ENCODE measurements around the gene ASB5.

ASB5 gene, protein sequence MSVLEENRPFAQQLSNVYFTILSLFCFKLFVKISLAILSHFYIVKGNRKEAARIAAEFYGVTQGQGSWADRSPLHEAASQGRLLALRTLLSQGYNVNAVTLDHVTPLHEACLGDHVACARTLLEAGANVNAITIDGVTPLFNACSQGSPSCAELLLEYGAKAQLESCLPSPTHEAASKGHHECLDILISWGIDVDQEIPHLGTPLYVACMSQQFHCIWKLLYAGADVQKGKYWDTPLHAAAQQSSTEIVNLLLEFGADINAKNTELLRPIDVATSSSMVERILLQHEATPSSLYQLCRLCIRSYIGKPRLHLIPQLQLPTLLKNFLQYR

DNA sequence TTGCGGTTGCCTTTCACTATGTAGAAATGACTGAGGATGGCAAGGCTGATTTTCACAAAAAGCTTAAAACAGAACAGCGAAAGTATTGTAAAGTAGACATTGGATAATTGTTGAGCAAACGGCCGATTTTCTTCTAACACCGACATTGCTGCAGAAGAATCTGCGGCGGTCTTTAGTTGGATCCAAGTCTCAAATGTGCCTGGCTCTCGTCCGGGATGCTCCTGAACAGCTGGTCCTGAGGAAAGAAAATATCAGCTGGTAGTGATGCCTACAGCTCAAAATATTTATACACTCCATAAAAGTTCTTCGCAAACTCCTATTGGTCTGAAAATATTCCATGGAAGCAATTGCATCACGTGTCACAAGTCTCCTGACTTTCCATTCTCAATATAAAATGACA is at the start of gene ASB5:
TSS of gene ASB5 (minus strand) at position 260 of the 400 bp plus-strand sequence. CDS start at position 146, 114 bp downstream.
- no peak for DNase-seq (ENCODE audit: low read depth)
- H3K4me3 ChIP-seq (ENCODE audit: low read depth, low read length) = no peak within 1 kb of the TSS
- TF ChIP-seq, protein P1, sequence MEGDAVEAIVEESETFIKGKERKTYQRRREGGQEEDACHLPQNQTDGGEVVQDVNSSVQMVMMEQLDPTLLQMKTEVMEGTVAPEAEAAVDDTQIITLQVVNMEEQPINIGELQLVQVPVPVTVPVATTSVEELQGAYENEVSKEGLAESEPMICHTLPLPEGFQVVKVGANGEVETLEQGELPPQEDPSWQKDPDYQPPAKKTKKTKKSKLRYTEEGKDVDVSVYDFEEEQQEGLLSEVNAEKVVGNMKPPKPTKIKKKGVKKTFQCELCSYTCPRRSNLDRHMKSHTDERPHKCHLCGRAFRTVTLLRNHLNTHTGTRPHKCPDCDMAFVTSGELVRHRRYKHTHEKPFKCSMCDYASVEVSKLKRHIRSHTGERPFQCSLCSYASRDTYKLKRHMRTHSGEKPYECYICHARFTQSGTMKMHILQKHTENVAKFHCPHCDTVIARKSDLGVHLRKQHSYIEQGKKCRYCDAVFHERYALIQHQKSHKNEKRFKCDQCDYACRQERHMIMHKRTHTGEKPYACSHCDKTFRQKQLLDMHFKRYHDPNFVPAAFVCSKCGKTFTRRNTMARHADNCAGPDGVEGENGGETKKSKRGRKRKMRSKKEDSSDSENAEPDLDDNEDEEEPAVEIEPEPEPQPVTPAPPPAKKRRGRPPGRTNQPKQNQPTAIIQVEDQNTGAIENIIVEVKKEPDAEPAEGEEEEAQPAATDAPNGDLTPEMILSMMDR (conservative IDR thresholded peaks at IDR 0.05; ENCODE audit: low read depth, low read length) = no peak

- no peak for DNase-seq (ENCODE audit: low read depth)
- no peak overlapping the region for H3K4me3 ChIP-seq (ENCODE audit: low read depth, low read length)
- TF ChIP-seq, protein P1 (conservative IDR thresholded peaks at IDR 0.05; ENCODE audit: low read depth, low read length) = no peak
These were observed 44.7 kb upstream of the ASB5 start for GRCh38 chr4:176313596-176314336.

DNA sequence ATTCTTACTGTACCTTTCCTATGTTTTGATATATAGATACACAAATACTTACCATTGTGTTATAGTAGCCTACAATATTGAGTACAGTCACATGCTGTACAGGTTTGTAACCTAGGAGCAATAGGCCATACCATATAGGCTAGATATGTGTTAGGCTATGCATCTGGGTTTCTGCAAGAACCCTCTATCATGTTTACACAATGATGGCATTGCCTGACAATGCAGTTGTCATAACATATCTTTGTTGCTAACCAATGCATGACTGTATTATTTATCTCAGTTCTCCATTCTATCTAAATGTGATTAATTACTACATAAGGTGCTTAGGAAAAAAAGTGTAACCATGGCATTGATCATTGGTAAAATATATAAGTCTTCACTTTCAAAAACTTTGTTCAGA is 40.8 kb upstream of the ASB5 start:
- TF ChIP-seq, protein P1 (conservative IDR thresholded peaks at IDR 0.05; ENCODE audit: low read depth, low read length) = no peak
- no peak overlapping the region for H3K4me3 ChIP-seq (ENCODE audit: low read depth, low read length)
- DNase-seq (ENCODE audit: low read depth) = peak; percentile 20

DNA sequence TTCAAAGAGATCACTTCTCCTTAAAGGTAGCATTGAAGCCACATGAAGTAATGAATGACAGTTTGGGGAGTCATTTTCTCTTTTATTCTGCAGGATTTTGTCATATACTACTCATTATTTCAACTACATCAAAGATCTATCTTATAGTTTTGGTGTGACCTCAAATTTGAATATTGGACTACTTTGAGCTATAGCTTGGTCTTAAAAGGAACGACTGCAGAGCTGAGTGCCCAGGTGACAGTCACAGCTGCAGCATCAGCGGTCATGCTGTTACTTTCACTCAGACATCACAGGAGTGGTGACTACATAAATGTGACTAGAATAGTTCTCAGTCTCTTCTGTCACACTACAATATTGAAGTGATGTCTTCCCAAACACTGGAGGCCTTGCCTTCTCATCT is 40.0 kb upstream of the ASB5 start:
- H3K4me3 ChIP-seq (ENCODE audit: low read depth, low read length) = no peak overlapping the region
- no peak for DNase-seq (ENCODE audit: low read depth)

DNA sequence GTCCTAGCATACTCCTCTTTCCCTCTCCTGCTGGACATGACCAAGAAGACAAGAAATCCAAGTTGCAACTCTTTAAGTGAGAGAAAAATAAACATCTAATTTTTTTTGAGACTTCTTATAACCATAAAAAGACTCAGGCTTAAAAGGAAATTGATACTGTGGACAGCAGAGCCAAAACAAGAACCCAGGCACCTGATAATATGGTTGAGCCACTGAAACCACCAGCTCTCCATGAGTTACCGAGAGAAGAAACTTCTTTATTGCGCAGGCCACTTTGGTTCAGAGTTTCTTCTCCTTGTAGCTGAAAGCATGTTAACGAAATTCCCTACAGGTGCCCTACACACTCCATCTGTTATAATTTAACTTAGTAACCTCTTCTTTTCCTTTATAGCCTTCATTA is 39.4 kb upstream of the ASB5 start:
- TF ChIP-seq, protein P1 (conservative IDR thresholded peaks at IDR 0.05; ENCODE audit: low read depth, low read length) = no peak
- no peak for DNase-seq (ENCODE audit: low read depth)
- no peak overlapping the region for H3K4me3 ChIP-seq (ENCODE audit: low read depth, low read length)

More for the DNA sequence above, 40.0 kb upstream of the ASB5 start:
- TF ChIP-seq, protein P1 (conservative IDR thresholded peaks at IDR 0.05; ENCODE audit: low read depth, low read length) = no peak

- H3K4me3 ChIP-seq (ENCODE audit: low read depth, low read length) = no peak overlapping the region
- TF ChIP-seq, protein P1 (conservative IDR thresholded peaks at IDR 0.05; ENCODE audit: low read depth, low read length) = no peak
- DNase-seq (ENCODE audit: low read depth) = no peak
These were observed 38.6 kb upstream of the ASB5 start for GRCh38 chr4:176307666-176307930.

Measured in choroid plexus epithelial cell (primary cell).